ENCODE results near the gene GNS.
"Not testable (repeated sequence)": the region's sequence is repeated elsewhere in the genome, so short reads cannot be mapped to it uniquely, and the experiment has no call there.

Gene GNS

DNA sequence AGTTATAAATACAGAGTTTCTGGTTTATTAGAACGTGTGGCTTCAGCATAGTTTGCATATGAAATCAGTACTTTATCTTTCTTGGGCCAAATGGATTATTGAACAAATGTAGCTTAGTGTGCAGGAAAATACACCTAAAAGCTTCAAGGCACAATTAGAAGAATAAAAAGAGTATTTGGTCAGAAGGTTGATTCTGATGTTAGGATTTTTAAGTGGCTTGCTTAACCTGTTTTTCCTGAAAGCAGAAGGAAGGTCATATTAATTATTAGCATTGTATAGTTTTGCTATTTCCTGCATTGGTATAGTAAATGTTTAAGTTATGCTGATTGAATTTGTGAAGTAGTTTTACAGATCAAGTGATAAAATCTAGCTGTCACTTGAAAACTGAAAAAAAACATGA lies 31.0 kb upstream of the GNS start:
- Histone ChIP-seq H3K9ac (ENCODE audit: low read depth, low read length) (no peak overlapping the region), H3K36me3 (ENCODE audit: insufficient read depth, low read length) (no peaks in the 10 kb centered on the region), H3K4me1 (ENCODE audit: insufficient read depth, low read length) (no peaks in the 10 kb centered on the region), H3K9me3 (ENCODE audit: control insufficient read depth, insufficient read depth, low read length) (no peaks in the 10 kb centered on the region)

DNA sequence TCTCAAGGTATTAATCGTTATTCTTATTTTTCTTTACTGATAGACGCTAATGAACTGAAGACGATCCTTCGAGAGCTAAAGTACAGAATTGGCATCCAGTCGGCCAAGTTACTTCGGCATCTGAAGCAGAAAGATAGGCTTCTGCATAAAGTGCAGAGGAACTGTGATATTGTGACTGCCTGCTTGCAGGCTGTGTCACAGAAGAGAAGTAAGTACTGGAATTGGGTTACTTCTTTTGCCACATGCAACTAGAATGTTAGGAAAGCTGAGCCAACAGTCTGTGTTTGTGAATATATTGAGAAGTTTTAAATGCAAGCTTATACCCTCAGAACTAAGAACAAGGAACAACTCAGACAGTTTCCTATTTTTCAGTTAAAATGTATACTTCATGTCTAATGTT lies 26.6 kb upstream of the GNS start:
- H3K36me3 ChIP-seq (ENCODE audit: insufficient read depth, low read length), result no peaks in the 10 kb centered on the region
- H3K4me1 ChIP-seq (ENCODE audit: insufficient read depth, low read length), result no peaks in the 10 kb centered on the region
- H3K9me3 ChIP-seq (ENCODE audit: control insufficient read depth, insufficient read depth, low read length), result no peaks in the 10 kb centered on the region
- H3K9ac ChIP-seq (ENCODE audit: low read depth, low read length), result no peak overlapping the region

DNA sequence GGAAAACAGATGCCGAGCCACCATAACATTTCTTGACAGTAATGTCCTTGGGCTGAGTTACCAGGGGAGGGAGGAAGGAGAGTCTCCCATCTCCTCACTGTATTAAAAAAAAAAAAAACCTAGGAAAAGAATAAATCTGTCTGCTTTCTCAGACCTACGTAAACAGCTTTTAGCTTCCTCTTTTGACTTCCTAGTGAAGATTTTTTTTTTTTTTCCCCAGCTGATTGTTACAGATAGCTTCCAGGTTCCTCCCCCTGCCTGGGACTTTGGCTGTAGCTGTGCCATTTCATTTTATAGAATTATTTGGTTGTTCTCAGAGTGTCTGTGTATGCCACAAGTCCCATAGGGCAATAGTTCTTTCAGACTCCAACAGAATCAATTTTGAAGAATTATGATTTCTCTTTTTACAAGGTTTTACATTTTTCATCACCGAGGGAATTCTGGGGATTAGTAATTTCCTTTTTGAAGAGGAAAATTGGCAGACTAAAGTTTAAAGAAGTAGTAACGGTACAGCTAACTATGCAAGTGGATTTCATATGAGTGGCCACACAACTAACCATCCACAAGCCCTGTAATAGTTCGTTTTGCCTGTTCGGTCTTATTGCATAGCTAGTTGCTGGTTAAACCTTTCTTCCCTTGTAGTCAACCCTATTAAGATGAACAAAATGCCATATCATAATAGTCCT lies 23.1 kb upstream of the GNS start:
- H3K9ac ChIP-seq (ENCODE audit: low read depth, low read length), result peak overlapping the region; percentile 65; the same call in 1 of the 2 replicates
- H3K36me3 ChIP-seq (ENCODE audit: insufficient read depth, low read length), result no peaks in the 10 kb centered on the region
- H3K4me1 ChIP-seq (ENCODE audit: insufficient read depth, low read length), result no peaks in the 10 kb centered on the region
- H3K9me3 ChIP-seq (ENCODE audit: control insufficient read depth, insufficient read depth, low read length), result no peaks in the 10 kb centered on the region

DNA sequence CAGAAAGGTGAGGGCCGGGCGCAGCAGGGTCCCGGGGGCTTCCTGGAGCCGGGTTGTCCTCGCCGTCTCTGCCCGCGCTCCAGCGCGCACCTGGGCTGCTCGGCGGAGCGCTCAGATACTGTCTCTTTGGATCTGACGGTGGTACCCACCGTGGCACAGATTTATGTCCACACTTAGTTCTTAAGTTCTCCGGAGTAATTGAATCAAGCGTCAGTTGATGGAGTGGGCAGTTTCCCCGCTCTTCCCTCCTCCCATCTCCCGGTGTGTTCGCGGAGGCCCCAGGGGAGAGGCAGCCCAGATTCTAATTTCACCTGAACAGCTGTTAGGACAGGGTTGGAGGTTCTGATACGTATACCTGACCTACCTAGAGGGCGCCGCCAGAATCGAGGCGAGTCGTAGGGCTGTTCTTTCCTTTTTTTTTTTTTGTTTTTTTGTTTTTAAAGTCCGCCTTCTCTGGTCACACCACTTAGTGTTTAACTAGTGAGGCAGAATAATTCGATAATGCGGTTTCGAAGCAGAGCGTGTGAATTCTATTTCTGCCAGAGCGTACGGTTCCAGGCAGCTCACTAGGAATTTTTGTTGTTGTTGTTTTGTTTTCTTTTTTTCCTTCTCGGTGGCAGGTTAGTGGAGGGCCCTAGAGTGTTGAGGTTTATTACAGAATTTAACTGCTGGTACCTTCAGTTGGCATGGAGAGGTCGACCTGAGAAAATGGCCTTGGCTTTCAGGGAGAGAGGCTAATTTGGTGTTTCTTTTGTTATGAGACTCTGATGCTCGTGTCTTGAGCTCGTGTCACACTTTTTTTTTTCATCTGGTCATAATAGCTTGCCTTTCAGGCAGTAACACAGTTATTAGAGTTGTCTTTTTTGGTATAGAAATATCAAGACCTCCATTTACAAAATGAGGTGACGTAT lies 22.3 kb upstream of the GNS start:
- H3K9me3 ChIP-seq (ENCODE audit: control insufficient read depth, insufficient read depth, low read length), result no peaks in the 10 kb centered on the region
- H3K36me3 ChIP-seq (ENCODE audit: insufficient read depth, low read length), result no peaks in the 10 kb centered on the region
- H3K9ac ChIP-seq (ENCODE audit: low read depth, low read length), result peak overlapping the region; percentile 65; the same call in 1 of the 2 replicates
- H3K4me1 ChIP-seq (ENCODE audit: insufficient read depth, low read length), result no peaks in the 10 kb centered on the region

DNA sequence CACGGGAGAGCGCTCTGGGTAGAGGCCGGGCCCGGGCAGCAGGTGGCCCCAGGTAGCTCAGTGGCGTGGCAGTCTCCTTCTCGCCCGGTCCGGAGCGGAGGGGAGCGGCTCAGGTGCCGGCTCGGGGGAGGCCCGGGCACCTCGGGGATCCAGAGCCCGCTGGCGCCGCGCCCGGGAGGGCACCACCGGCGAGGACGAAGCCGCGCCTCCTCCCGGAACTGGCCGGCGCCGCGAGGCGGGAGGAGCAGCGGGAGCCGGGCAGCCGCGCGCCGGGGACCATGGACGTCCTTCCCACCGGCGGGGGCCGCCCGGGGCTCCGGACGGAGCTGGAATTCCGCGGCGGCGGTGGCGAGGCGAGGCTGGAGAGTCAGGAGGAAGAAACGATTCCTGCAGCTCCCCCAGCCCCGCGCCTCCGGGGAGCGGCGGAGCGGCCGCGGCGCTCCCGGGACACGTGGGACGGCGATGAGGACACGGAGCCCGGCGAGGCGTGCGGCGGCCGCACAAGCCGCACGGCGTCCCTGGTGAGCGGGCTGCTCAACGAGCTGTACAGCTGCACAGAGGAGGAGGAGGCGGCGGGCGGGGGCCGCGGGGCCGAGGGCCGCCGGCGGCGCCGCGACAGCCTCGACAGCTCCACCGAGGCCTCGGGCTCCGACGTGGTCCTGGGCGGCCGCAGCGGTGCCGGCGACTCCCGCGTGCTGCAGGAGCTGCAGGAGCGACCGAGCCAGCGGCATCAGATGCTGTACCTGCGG lies 21.5 kb upstream of the GNS start:
- Histone ChIP-seq H3K4me1 (ENCODE audit: insufficient read depth, low read length) (no peaks in the 10 kb centered on the region), H3K36me3 (ENCODE audit: insufficient read depth, low read length) (no peaks in the 10 kb centered on the region), H3K9me3 (ENCODE audit: control insufficient read depth, insufficient read depth, low read length) (no peaks in the 10 kb centered on the region; the same call in 1 of the 2 replicates), H3K9ac (ENCODE audit: low read depth, low read length) (peak overlapping the region; percentile 65)

DNA sequence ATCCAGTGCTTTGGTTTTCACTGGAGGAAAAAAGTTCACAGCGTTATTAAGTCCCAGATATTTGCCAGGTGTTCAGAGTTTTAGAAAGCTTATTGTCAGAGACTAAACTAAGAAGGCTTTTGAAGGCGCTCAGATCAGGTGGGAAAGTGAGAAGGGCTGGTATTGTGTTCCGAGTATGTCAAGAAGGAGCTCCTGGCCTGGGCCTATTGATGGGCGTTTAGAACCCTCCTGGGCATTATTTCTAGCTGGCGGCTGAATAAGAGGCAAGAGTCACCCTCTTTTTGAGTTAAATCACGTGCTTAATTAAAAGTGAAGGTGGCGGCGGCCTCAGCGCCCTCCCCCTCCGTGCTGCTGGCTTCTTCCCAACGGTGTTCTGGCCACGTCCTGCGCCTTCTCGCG lies 20.9 kb upstream of the GNS start:
- Histone ChIP-seq H3K4me1 (ENCODE audit: insufficient read depth, low read length) (no peaks in the 10 kb centered on the region), H3K9me3 (ENCODE audit: control insufficient read depth, insufficient read depth, low read length) (no peaks in the 10 kb centered on the region; the same call in 1 of the 2 replicates), H3K9ac (ENCODE audit: low read depth, low read length) (peak overlapping the region; percentile 65; the same call in 1 of the 2 replicates), H3K36me3 (ENCODE audit: insufficient read depth, low read length) (no peaks in the 10 kb centered on the region)

DNA sequence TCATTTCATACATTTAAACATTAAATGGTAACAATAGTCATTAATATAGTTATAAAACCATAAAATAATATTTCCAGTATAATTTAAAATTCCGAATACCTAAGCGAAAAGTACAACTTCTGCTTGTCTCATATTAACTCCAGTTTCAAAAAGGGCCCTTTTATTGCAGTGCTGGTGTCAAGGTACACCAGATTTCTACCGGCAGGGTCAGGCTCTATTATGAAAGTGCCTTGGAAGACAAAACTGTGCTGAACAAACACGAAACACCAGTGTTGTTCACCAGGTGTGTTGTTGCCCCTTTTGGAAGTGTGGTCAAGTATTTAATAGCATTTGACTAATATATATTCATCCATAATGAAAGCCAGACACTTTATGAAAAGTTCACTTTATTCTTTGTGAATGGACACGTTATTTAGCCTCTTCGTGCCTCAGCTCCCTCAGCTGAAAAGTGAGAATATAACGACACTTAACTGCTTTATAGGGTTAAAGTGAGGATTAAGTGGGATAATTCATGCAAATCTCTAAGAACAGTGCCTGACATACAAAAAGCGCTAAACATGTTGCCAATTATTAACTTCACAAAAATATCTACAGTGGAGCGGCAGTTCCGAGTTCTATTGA lies 20.3 kb upstream of the GNS start:
- Histone ChIP-seq H3K4me1 (ENCODE audit: insufficient read depth, low read length) (no peaks in the 10 kb centered on the region), H3K9me3 (ENCODE audit: control insufficient read depth, insufficient read depth, low read length) (no peaks in the 10 kb centered on the region; the same call in 1 of the 2 replicates), H3K36me3 (ENCODE audit: insufficient read depth, low read length) (no peaks in the 10 kb centered on the region), H3K9ac (ENCODE audit: low read depth, low read length) (no peak overlapping the region)

DNA sequence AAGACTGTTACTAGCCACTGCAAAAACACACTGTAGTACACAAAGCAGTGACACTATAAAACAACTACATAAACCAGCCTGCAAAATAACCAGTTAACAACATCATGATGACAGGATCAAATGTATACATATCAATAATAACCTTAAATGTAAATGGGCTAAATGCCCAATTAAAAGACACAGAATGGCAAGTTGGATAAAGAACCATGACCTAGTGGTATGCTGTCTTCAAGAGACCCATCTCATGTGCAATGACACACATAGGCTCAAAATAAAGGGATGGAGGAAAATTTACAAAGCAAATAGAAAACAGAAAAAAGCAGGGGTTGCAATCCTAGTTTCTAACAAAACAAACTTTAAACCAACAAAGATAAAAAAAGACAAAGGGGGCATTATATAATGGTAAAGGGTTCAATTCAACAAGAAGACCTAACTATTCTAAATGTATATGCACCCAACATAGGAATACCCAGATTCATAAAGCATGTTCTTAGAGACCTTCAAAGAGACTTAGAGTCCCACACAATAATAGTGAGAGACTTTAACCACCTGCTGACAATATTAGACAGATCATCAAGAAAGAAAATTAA lies 16.0 kb upstream of the GNS start:
- H3K9me3 ChIP-seq (ENCODE audit: control insufficient read depth, insufficient read depth, low read length); H3K4me1 ChIP-seq (ENCODE audit: insufficient read depth, low read length); H3K9ac ChIP-seq (ENCODE audit: low read depth, low read length); H3K36me3 ChIP-seq (ENCODE audit: insufficient read depth, low read length): not testable (repeated sequence)

DNA sequence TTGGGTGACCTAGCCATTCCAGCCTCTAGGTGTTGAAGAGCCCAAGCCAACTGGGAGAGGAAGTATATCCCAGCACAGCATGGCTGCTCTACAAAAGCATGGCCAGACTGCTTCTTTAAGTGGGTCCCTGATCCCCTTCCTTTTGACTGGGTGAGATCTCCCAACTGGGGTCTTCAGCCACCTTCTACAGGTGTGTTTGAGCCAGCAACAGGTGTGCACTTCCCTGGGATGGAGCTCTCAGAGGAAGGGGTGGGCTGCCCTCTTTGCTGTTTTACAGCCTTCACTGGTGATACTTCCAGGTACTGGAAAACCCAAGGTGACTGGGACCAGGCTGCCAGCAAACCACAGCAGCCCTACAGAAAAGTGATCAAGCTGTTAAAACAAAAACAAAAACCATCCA lies 14.2 kb upstream of the GNS start:
- no peaks in the 10 kb centered on the region for H3K4me1 ChIP-seq (ENCODE audit: insufficient read depth, low read length)
- no peaks in the 10 kb centered on the region for H3K36me3 ChIP-seq (ENCODE audit: insufficient read depth, low read length)
- H3K9ac ChIP-seq (ENCODE audit: low read depth, low read length), result no peak overlapping the region
- H3K9me3 ChIP-seq (ENCODE audit: control insufficient read depth, insufficient read depth, low read length), result no peaks in the 10 kb centered on the region; the same call in 1 of the 2 replicates

DNA sequence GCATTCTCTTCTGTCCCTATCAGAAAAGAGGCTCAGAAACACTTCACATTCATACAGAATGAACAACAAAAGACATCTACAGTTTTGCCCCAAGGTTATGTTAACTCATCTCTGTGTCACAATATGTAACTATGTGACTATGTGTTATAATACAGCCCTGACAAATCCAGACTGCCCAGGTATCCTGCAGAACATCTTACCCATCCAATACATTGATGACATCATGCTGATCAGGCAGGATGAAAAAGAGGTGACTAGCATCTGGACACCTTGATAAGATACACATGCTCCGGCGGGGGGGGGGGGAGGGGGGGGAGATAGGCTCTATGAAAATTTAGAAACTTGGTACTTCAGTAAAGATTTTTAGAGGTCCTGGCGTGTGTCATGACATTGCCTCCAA lies 8.3 kb upstream of the GNS start:
- Histone ChIP-seq H3K9me3 (ENCODE audit: control insufficient read depth, insufficient read depth, low read length) (no peaks in the 10 kb centered on the region), H3K4me1 (ENCODE audit: insufficient read depth, low read length) (no peaks in the 10 kb centered on the region), H3K36me3 (ENCODE audit: insufficient read depth, low read length) (no peaks in the 10 kb centered on the region), H3K9ac (ENCODE audit: low read depth, low read length) (no peak overlapping the region)

DNA sequence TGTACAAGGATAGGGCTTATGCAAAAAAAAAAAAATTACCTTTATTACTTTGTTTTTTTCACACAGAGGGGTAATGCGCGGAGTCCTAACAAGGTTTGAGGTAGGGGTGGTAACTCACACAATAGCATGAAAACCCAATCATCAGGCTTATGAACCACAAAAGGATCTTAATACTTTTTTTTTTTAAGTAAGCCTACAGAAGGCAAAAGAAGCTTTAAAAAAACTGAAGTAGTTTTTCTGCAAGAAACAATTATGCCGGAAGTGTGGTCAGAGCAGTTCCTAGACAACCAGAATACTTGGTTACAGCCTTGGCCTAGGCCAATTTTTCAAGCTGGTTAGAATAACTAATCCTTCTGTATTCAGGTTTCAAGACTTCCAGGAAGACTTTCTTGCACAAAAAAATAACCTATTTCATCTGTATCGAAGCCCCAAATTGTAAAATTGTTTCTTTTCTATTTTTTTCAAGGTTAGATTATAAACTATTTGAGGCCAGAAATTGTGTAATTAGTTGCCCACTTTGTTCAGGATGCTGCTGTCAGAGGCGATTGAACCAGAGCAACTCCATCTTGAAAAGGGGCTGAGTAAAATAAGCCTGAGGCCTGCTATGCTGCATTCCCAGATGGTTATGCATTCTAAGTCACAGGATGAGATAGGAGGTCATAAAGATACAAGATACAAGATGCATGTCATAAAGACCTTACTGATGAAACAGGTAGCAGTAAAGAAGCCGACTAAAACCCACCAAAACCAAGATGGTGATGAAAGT lies 1.8 kb upstream of the GNS start:
- no peaks in the 10 kb centered on the region for H3K36me3 ChIP-seq (ENCODE audit: insufficient read depth, low read length)
- H3K9me3 ChIP-seq (ENCODE audit: control insufficient read depth, insufficient read depth, low read length), result no peaks in the 10 kb centered on the region
- H3K4me1 ChIP-seq (ENCODE audit: insufficient read depth, low read length), result no peaks in the 10 kb centered on the region
- no peak overlapping the region for H3K9ac ChIP-seq (ENCODE audit: low read depth, low read length)

DNA sequence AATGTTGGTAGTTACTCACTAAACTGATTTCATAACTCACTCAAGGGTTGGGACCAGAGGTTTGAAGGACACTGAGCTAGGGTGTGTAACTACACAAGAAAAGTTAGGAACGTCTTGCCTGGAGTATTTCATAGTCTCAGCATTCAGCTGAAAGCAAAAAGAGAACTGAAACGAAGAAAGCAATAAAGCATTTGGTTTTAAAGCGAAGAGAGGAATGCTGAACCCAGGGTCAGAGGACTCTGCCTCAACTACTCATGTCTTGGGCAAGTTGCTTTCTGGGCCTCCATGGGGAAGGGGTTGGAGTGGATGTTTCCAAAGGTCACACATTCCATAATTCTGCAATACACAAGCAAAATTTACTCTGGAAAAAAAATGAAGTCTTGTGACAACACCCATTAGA lies 1.4 kb downstream of the GNS start:
- no peaks in the 10 kb centered on the region for H3K4me1 ChIP-seq (ENCODE audit: insufficient read depth, low read length)

DNA sequence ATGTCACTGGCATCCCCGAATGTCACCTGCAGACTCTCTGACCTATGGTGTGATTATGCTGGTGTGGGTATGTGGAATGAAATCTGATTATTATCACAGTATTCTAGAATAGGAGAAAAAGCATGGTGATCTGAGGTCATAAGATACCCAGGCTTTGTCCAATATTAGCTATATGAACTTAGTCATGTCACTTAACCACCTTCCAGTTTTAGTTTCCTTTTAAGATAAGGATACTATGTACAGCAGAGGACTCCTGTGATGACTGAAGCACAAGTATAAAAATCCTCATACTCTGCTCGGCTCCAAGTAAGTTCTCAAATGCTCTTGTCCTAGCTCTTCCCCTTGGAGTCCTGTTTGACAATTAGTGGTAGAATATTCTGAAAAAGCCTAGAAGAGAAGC lies 2.8 kb downstream of the GNS start:
- Histone ChIP-seq H3K9ac (ENCODE audit: low read depth, low read length) (no peak overlapping the region), H3K36me3 (ENCODE audit: insufficient read depth, low read length) (no peaks in the 10 kb centered on the region), H3K4me1 (ENCODE audit: insufficient read depth, low read length) (no peaks in the 10 kb centered on the region), H3K9me3 (ENCODE audit: control insufficient read depth, insufficient read depth, low read length) (no peaks in the 10 kb centered on the region)

More for the DNA sequence above, 1.4 kb downstream of the GNS start:
- Histone ChIP-seq H3K9ac (ENCODE audit: low read depth, low read length) (no peak overlapping the region), H3K9me3 (ENCODE audit: control insufficient read depth, insufficient read depth, low read length) (no peaks in the 10 kb centered on the region), H3K36me3 (ENCODE audit: insufficient read depth, low read length) (no peaks in the 10 kb centered on the region)
